GM18517 (cell line): Measurements from ENCODE around the gene ADGRD2.

ENCODE experiments used
- ATAC-seq: cut with Tn5 transposase; IDR thresholded peaks from one replicate; pipeline ENCODE4 v1.9.1; 2021; ENCODE audit warnings: mild to moderate bottlenecking, moderate library complexity; ENCODE audit not compliant: unreplicated experiment

ADGRD2 gene

GRCh38 chr9:124506931-124507879, 57.0 kb downstream of the ADGRD2 start, which contains the start of gene NR5A1:
Gene NR5A1, minus strand, starts transcription at chr9:124507399. Its CDS starts 4,004 bp downstream, at chr9:124503395.
- ATAC-seq: no peak

- ATAC-seq: no peak
Measured at GRCh38 chr9:124507880-124508423, 57.7 kb downstream of the ADGRD2 start.

- ATAC-seq: no peak
Measured at GRCh38 chr9:124510650-124511425, 60.6 kb downstream of the ADGRD2 start.

GRCh38 chr9:124511426-124511840, 61.2 kb downstream of the ADGRD2 start:
- ATAC-seq: no peak

- no peak for ATAC-seq
Measured at GRCh38 chr9:124511891-124512805, 61.9 kb downstream of the ADGRD2 start.

- ATAC-seq: no peak
Measured at GRCh38 chr9:124512806-124513204, 62.6 kb downstream of the ADGRD2 start.

- no peak for ATAC-seq
Measured at GRCh38 chr9:124513376-124513994, 63.2 kb downstream of the ADGRD2 start.

GRCh38 chr9:124514125-124514524, 63.9 kb downstream of the ADGRD2 start:
- ATAC-seq: no peak

- ATAC-seq: no peak
Measured at GRCh38 chr9:124514874-124515273, 64.6 kb downstream of the ADGRD2 start.

- ATAC-seq: no peak
Measured at GRCh38 chr9:124517600-124517999, 67.3 kb downstream of the ADGRD2 start.

- no peak for ATAC-seq
Measured at GRCh38 chr9:124518116-124518515, 67.9 kb downstream of the ADGRD2 start.

- ATAC-seq: no peak
Measured at GRCh38 chr9:124520206-124520596, 70.0 kb downstream of the ADGRD2 start.

- no peak for ATAC-seq
Measured at GRCh38 chr9:124521142-124521541, 70.9 kb downstream of the ADGRD2 start.

- ATAC-seq: no peak
Measured at GRCh38 chr9:124522121-124523098, 72.2 kb downstream of the ADGRD2 start.

GRCh38 chr9:124526174-124526573, 75.9 kb downstream of the ADGRD2 start:
- ATAC-seq: no peak

GRCh38 chr9:124527781-124528180, 77.5 kb downstream of the ADGRD2 start:
- no peak for ATAC-seq
